NCI-H748 (cell line): ENCODE measurements around the gene CTSW.
A peak's percentile ranks its signal among the peaks of the same experiment; 100 is the strongest.
"Not testable (repeated sequence)": the region's sequence is repeated elsewhere in the genome, so short reads cannot be mapped to it uniquely, and the experiment has no call there.

Experiments
- DNase-seq: peaks from one replicate; lab custom pipeline; 2025; ENCODE audit not compliant: unreplicated experiment; lab: John Stamatoyannopoulos, UW

The CTSW gene

DNA sequence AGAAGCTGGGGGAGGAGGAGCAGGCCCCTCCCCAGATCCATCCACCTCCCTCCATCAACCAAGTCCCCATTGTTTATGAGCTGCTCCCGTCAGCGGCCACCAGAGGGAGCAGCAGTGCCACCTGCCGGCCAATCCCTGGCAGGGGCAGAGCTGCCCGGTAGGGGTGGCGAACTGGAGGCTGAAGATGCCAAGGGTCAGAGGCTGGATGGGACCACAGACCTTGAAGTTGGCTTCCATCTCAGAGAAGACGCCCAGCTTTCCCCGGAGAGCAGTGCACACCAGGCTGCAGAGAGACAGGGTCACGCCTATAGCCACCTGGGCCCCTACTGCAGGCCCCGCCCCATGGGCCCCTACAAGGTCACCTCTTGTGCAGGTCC, 5.1 kb downstream of the CTSW start:
- peak; percentile 66 for DNase-seq

DNA sequence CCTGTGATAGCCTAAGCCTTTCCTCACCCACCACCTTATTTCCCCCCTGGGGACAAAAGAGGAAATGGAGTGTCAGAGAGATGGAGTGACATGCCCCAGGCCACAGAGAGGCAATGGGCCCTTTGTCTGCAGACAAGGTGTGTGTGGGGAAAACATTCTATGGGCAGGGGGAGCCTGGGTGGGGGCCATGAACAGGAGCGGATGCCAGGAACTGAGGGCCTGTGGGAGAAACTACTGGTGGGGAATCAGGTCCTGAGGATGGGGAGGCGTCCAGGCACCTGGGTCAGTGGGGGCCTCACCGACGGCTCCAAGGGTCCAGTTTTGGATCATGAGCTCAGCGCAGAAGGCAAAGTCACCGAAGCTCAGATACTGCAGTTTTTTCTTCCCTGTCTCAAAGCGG, 5.6 kb downstream of the CTSW start:
- no peak for DNase-seq

DNA sequence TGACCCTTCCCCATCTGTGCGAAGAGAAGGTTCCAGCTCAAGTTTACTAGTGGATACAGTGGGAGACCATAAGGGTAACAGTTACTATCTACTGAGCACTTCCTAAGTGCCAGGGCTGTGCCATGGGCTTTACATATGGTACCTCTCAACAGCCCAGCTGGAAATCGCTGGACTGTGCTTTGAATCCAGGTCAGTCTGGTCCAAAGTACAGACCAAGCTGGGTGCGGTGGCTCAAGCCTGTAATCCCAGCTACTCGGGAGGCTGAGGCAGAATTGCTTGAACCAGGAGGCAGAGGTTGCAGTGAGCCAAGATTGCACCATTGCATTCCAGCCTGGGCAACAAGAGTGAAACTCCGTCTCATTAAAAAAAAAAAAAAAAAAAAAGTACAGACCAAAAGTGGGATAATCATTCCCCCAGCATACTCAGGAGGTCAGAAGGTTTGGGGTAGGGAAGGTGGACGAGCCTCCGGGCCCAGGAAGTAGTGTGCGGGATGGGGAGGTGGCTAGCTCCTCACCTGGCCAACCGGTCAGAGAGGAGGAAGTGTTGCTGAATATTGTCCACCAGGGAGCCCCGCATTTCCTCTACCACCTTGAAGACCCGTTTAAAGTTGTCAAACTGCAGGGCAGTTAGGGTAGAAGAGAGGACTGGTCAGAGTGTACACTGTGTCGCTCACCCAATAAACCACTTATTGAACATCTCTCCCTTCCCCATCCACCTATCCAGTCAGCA, 6.3 kb downstream of the CTSW start:
- no peak for DNase-seq

DNA sequence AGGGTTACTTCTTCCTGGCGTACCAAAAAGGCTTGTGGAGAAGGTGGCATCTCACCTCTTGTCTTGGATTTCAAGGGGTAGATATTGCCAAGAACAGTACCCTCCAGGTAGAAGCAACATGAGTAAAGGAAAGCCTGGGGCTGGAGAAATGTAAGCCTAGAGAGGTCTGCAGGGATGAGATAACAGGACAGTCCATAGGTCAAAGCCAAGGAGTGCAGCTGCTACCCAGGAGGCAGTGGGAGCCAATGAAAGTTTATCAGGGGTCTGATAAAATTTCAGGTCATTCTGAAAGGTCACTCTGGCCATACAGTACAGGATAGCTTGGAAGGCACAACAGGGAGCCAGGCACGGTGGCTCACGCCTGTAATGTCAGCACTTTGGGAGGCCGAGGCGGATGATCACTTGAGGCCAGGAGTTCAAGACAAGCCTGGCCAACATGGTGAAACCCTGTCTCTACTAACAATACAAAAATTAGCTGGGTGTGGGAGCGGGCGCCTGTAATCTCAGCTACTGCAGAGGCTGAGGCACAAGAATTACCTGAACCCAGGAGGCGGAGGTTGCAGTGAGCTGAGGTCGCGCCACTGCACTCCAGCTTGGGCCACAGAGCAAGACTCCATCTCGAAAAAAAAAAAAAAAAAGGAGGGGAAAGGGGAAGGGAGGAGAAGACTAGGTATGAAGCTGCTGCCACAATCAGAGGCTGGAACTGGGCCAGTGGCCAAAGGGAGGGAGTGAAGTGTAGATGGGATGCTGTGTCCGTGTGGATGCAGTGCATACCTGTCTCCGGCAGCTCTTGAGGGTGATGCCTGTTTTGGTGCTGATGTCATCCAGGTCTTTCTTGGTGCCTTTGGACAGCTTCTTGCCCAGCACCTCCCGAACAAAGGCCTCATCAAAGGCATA, 7.4 kb downstream of the CTSW start:
- no peak for DNase-seq

DNA sequence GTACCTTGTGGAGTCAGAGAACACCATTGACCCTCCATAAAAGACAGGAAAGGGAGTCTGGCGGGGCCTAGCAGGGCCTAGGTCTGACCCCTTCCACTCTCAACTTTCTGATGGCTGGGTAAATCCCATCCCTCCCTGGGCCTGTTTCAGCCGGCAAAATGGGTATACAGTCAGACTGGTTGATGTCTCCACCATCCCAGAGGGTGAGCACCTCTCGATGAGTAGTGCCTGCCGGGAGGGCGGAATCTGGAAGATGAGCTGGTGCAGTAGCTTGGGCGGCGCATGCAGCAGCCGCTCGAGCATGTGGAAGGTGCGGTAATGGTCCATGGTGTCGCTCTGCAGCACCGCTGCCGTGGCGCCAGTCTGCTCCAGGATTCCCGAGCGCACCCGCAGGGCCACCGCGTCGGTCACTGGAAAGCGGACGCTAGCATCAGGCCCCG, 8.1 kb downstream of the CTSW start:
- DNase-seq, result no peak

DNA sequence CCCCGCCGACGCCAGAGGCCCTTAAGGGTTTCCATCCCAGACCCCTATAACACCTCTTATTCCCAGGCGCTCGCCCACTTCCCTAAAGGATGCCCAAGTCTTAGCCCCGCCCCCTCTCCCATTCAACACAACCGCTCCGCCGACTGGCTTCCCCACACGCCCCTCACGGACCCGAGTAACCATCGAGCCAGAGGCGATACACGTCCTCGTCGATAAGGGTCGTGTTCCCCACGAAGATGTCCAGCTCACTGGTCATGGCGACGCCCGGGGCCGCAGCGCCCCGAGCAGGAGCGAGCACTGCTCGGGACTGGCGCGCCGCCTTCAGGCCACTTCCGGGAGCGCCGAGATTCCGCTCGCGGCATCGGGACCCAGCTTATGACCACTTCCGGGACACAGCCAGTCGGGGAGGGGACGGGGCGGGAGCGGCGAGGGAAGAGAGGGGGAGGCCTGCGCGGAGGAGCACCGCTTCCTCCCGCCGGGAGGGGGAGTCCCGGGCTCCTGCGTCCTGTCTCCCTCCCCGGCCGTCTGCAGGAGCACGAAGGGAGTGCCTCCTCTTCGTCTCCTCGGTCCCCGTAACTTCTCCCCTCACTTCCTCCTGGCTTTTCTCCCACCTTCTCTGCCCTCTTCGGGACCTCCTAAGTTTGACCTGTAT, 8.7 kb downstream of the CTSW start, which contains the start of gene FIBP:
FIBP (minus strand) TSS at position 309 of the 652 bp plus-strand sequence; CDS start at position 256, 53 bp downstream.
- DNase-seq, result peak; percentile 97

DNA sequence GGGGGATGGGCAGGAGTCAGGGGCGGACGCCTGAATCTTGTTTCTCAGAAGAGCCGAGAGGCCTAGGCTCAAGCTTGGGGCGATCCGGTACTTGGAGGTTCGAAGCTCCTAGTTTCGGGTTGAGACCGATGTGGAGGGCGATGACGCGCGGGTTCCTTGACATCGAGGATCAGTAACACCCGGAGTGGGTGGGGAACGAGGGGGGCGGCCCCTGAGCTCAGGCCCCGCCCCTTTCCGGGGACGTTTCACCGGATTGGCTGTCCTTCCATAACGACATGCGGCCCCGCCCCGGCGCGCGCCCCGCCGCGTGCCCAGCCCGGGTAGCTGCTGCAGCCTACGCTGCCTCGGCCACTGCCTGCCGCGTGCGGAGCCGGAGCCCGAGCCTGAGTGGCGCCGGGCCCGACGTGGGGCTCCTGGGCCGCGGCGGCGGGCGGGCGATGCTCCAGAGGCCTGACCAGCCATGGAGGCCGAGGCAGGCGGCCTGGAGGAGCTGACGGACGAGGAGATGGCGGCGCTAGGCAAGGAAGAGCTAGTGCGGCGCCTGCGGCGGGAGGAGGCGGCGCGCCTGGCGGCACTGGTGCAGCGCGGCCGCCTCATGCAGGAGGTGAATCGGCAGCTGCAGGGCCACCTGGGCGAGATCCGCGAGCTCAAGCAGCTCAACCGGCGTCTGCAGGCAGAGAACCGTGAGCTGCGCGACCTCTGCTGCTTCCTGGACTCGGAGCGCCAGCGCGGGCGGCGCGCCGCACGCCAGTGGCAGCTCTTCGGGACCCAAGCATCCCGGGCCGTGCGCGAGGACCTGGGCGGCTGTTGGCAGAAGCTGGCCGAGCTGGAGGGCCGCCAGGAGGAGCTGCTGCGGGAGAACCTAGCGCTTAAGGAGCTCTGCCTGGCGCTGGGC, 10.9 kb downstream of the CTSW start, which contains the start of gene CCDC85B:
CCDC85B (plus strand) TSS at position 350 of the 895 bp plus-strand sequence; CDS start at position 461, 111 bp downstream.
- DNase-seq, result peak; percentile 97

DNA sequence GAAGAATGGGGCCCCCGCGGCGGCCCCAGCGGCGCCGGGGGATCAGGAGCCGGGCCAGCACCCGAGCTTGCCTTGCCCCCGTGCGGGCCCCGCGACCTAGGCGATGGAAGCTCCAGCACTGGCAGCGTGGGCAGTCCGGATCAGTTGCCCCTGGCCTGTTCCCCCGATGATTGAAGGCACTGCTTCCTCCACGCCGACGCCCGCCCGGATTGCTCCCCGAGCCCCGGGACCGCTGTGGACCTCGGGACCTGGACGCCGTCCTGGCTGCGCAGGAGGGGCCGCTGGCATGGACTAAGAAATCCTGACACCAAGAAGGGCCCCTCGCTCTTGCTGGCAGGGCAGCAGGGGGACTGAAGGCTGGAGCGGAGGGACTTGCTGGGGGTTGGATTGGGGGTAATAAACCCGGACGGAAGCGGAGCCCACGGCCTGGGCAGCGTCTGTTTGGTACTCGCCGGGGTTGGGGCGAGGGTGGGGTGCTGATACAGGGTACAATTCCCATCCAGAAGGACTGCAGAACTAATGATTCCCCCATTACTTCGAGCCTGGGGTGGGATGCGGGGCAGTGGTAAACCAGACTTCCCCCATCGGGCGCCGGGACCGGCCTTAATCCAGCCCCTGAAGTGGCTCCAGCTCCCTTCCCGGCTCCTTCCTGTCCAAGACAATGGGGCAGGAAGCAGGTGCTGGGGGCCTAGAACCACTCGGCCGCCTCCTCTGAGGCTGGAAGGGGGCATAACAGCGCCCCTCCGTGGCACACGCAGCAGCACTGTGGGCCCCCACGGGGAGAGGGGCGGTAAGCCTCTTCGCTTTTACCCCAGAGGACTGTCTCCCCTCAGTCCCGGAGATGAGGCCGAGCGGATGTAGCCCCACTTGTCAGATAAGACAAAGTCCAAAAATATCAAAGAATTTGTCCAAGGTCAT, 11.8 kb downstream of the CTSW start:
- DNase-seq, result peak; percentile 72

DNA sequence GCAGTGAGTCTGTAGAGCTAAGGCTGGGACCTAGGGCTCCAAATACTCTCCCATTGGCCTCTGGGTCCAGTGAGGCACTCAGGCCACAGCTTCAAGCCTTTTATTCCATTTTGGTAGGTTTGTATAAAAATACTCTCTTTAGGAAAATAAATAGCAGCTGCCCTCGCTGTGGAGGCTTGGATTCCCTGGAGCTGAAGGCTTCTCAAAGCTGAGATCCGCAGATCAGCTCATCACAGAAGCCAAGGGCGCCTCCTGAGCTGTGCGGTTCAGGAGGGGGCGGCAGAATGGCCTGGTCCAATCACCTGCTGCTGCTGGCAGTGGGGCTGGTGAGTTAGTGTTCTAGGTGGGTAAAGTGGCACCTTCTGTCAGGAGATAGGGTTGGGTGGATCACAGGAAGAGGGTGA, 12.5 kb downstream of the CTSW start:
- DNase-seq, result not testable (repeated sequence)

DNA sequence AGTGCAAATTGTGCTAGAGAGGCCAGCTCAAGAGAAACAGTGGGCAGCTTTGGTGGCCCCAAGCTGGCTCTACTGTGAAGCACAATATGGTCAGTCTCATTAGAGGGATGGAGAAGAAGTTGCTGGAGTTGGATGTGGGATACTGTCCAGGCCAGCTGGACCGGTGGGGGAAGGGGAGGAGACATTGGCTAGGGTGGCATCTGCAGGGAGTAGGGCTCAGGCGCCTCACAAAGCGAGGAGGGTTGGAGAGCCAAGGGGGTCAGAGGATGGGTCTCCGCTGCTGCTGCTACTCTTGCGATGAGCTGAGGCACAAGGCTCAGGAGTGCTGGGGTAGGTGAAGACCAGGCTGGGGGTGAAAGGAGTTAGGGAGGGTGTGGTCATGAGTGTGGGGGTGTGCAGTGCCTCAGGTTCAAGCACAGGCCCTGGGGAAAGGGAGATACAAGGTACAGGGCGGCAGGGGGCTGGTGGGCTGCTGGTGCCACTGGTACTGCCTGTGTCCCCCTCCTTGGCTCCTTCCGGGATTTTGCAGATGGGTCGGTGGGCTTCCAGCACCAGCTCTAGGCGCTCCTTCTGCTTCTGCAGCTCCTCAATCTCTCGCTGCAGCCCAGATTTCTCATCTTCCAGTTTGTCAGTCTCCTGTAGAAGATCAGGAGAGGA, 13.2 kb downstream of the CTSW start:
- DNase-seq, result no peak

DNA sequence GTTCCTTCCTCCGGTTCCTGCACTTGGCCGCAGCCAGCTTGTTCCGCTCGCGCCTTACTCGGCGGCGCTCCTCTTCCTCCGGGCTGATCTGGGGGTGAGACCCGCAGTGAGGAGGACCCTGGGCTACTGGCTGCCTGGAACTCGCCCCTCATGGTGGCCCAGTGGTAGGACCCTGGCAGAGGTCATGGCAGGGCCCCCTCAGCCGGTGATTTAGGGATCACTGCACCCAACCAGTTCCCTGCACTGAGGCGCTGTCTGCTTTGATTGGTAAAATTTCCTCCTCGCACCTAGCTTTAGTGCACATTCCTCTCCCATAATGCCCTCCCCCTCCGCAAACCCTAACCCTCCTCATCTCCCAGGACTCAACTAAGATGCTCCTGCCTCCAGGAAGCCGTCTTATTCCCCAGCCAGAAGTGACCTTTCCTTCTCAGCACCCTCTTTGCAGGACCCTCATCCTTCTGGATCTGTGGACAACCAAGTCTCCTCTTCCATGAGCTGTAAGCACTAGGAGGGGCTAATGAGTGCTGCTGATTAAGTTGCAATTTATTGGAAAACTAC, 14.5 kb downstream of the CTSW start:
- no peak for DNase-seq

DNA sequence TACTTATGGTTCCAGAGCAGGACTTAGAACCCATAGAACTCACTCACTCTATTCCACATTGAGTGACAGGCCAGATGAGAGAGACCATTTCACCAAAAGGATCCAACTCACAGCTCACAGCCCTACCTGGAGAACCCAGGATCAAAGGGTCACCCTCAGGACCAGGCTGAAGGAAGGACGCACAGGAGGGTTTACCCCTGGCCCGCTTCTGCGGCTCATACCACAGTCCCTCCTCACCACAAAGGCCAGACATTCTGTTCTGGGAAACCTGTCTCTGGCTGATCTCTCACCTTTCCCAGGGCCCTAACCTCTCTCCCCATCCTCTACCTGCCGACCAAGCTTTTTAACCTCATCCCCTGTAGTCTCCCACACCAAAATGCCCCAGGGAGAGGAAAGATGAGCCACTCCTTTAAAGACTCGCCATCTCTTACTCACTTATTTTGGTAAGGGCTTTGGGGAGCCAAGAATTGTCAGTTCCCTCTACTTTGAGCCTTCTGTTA, 15.9 kb downstream of the CTSW start:
- no peak for DNase-seq

DNA sequence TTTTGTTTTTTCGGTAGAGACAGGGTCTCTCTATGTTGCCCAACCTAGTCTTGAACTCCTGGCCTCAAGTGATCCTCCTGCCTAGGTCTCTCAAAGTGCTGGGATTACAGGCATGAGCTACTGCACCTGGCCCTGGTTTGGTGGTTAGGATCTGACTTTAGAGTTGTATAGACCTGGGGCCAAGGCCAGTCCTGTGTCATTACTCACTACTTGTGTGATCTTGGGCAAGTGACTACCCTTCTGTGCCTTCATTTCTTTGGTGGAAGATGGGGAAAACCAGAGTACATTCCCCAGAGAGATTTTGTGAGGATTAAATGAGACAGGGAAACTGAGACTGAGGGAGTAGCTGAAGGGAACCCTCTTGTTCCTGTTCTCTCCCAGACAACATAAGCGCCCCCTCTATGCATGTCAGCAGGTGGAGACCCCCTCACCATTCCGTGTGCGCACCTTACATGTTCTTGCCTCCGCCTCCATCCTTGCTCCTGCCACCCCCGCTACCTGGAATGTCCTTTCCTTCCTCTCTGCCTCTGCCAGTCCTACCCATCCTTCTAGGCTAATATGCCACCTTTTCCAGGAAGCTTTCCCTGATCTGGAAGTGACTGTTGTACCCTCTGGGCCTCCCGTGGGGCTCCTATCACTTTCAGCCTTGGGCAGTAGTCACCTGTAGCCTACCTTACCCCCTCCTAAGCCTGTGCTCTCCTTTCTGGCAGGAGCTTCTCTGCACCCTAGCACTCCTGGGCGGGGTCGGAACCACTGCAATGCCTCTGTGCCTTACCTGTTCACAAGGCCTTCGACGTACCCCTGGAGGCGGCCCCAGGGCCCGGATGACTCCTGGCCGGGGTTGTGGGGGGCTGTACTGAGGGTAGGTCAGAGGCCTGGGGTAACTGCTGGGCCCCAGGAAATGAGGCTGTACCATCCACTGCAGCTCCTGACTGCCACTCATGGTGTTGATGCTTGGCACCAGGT, 16.7 kb downstream of the CTSW start:
- no peak for DNase-seq

DNA sequence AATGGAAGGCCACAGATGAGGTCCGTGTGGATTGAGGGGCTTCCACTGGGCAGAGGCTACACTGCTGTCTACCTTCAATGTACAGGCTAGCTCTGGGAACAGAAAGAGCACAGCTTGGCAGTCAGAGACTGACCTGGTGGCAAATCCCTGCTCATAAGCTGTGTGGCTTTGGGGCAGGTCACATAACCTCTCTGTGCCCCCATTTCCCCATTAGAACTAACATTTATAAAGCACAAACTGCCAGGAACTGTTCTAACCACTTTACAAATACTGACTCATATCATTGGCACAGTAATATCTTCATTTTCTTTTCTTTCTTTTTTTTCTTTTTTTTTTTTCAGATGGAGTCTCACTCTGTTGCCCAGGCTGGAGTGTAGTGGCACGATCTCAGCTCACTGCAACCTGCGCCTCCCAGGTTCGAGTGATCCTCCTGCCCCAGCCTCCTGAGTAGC, 17.4 kb downstream of the CTSW start:
- no peak for DNase-seq

DNA sequence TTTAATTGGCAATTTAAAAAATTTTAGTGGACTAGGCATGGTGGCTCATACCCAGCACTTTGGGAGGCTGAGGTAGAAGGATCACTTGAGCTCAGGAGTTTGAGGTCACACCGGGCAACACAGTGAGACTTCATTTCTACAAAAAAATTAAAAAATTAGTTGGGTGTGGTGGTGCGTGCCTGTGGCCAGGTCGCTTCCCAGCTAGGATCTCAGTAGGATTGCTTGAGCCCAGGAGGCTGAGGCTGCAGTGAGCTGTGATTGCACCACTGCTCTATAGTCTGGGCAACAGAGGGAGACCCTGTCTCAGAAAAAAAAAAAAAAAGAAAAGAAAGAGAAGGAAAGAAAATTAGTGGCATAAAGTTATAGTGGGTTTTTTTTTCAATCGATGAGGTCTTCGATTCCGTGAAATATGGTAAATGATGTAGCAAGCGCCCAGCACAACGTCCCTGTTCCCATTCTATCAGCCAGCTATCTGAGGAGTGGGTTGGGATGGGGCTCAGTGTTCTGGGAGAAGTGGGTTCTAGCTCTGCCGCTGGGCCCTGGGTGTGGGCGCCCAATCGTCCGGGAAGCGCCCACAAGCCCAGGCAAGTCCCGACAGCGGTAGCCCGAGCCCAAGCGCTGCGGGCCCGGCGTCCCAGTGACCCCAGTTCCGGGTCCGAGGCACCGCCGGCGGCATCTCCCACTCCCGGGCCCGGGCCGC, 19.2 kb downstream of the CTSW start:
- DNase-seq, result no peak

DNA sequence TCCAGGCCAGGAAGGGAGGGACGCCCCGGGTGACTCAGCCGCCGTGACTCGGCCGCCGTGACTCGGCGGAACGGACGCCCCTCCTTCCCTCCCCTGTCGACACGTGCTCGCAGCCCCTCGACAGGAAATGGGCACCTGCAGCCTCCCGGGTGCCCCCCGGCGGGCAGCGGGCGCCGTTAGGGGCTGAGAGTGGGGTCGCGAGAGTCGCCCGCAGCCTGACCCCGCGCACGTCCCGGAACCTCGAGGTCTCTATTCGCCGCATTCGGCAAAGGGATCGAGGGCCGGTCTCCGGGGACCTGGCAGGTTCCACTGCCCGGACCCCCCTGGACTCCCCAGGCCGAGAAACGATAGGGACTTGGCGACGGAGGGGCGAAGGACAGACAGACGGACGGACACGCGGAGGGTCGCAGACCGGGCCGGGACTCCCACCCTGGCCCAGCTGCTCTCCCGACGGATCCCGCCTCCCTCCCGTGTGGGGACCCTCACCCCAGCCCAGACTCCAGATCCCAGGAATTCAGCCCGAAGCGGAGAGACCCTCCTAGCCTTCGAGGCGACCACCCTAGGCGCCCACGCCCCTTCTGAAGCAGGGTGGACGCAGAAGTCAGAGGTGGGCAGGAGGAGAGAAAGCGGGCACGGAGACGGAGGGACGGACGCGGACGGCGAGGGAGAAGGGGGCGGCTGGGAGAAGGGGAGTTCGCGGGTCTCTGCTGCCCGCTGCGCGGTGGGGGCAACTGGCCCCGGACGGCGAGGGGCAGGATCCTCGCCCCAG, 19.9 kb downstream of the CTSW start:
- no peak for DNase-seq
